Common myeloid progenitor, CD34-positive (primary cell): ENCODE data around the gene DAZAP1.

Source experiments
- CTCF ChIA-PET: fragments of 350-600 bp; sonication (Branson Sonifier 250); formaldehyde crosslinking; loops from one replicate; lab custom pipeline; 2021; ENCODE audit warnings: antibody characterized with exemption; lab: Charles Lee
- POLR2A ChIA-PET: fragments of 350-600 bp; sonication (Branson Sonifier 250); formaldehyde crosslinking; loops from one replicate; lab custom pipeline; 2021; ENCODE audit warnings: antibody characterized with exemption; lab: Charles Lee
- DNase-seq, 3 donors: peaks; one replicate each; pipeline versions ENCODE4 v3.0.0 to v3.0.0-alpha.2; 2013
- H3K27ac ChIP-seq, 2 experiments: 1 replicate in 1 of 2; 2 replicates in 1 of 2; pipeline ENCODE4 v1.7.0; 2013; ENCODE audit warnings: inconsistent platforms in 2 of 2, low read length in 2 of 2, mild to moderate bottlenecking in 2 of 2, low read depth in 1 of 2, moderate library complexity in 1 of 2; ENCODE audit not compliant: severe bottlenecking in 2 of 2, insufficient read depth in 1 of 2, poor library complexity in 1 of 2
- H3K27me3 ChIP-seq, 5 experiments: replicated peaks in 2 of 5; 1 replicate in 3 of 5; 2 replicates in 2 of 5; pipeline versions ENCODE4 v1.6.1 to v1.7.0; 2013; ENCODE audit warnings: low read length in 4 of 5, mild to moderate bottlenecking in 2 of 5, moderate library complexity in 2 of 5, inconsistent platforms in 1 of 5; ENCODE audit not compliant: insufficient read depth in 5 of 5, control insufficient read depth in 4 of 5
- H3K36me3 ChIP-seq, 4 experiments: 1 replicate in 2 of 4; 2 replicates in 2 of 4; pipeline versions ENCODE4 v1.6.1 to v1.7.0; 2013; ENCODE audit warnings: low read length in 3 of 4, control low read depth in 1 of 4, mild to moderate bottlenecking in 1 of 4; ENCODE audit not compliant: control insufficient read depth in 4 of 4, insufficient read depth in 4 of 4
- H3K4me1 ChIP-seq, 4 experiments: 1 replicate in 3 of 4; 2 replicates in 1 of 4; pipeline versions ENCODE4 v1.6.1 to v1.7.1; 2013; ENCODE audit warnings: low read length in 3 of 4, mild to moderate bottlenecking in 3 of 4, control low read depth in 1 of 4, inconsistent platforms in 1 of 4, moderate library complexity in 1 of 4; ENCODE audit not compliant: control insufficient read depth in 4 of 4, insufficient read depth in 4 of 4; ENCODE audit errors: control extremely low read depth in 1 of 4
- H3K4me3 ChIP-seq, 7 experiments: 1 replicate in 4 of 7; 2 replicates in 3 of 7; pipeline versions ENCODE4 v1.5.1 to v1.7.0; 2013; ENCODE audit warnings: mild to moderate bottlenecking in 7 of 7, low read length in 6 of 7, moderate library complexity in 6 of 7, inconsistent platforms in 2 of 7, low read depth in 2 of 7, control low read depth in 1 of 7; ENCODE audit not compliant: insufficient read depth in 4 of 7, control insufficient read depth in 1 of 7; ENCODE audit errors: extremely low read depth in 1 of 7
- H3K9me3 ChIP-seq, 5 experiments: 1 replicate in 4 of 5; 2 replicates in 1 of 5; pipeline versions ENCODE4 v1.6.1 to v1.7.1; 2013; ENCODE audit warnings: low read length in 4 of 5, mild to moderate bottlenecking in 2 of 5, inconsistent platforms in 1 of 5, low read depth in 1 of 5, moderate library complexity in 1 of 5; ENCODE audit not compliant: control insufficient read depth in 4 of 5, insufficient read depth in 2 of 5; ENCODE audit errors: control extremely low read depth in 1 of 5
- WGBS: methylation state at CpG from one replicate; pipeline ENCODE4 v1.1.5; 2013; ENCODE audit not compliant: insufficient coverage; 5-methylcytosine and 5-hydroxymethylcytosine counted together

The DAZAP1 gene

DNA sequence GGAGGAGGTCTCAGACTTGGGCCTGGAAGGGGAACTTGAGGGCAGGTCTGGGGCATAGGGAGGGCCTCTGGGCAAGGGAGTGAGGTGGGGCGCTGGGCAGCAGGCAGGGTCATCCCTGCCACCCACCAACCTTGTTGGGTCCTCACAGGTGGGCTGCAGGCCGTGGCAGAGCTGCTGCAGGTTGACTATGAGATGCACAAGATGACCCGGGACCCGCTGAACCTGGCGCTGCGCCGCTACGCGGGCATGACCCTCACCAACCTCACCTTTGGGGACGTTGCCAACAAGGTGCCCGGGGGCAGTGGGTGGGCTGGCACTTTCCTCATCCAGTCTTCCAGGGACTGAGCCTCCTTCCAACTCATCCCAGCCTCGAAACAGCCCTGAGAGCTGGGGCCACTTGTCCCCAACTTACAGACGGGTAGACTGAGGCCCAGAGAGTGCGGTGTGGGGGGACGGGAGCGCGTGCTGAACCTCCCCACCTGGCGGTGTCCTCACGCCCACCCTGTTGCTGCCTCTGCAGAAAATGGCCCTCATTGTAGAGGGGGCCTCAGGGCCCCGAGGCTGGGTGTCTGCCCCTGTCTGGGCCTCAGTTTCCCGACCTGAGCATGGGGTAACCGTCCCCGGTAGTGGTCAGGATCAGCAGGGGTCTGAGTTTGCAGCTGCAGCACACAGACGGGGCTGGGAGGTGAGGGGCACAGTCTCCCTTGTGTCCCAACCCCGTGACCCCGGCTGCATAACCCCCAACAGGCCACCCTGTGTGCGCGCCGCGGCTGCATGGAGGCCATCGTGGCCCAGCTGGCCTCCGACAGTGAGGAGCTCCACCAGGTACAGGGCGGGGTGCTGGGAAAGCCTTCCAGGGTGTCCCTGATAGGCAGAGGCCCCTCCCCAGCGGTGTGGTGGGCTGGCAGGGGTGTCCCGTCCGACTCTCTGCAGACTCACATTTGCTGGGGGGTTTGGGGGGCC, 52.9 kb downstream of the DAZAP1 start:
- ChIA-PET POLR2A (no interaction called here), CTCF (no interaction called here)
- H3K27ac ChIP-seq, result no peak overlapping the region
- peaks cover 0 to 3% (median 0%) of the 10 kb centered on the region in 4 experiments for H3K36me3 ChIP-seq
- H3K4me3 ChIP-seq, result no peak overlapping the region
- peaks cover 0 to 21% (median 17%) of the 10 kb centered on the region in 4 experiments for H3K4me1 ChIP-seq
- H3K9me3 ChIP-seq, result no peaks in the 10 kb centered on the region
- WGBS, result 99% methylated on average over 30 of the region's 36 CpGs
- H3K27me3 ChIP-seq, result peaks cover 0 to 51% (median 19%) of the 10 kb centered on the region in 5 experiments
- DNase-seq, result no peak

DNA sequence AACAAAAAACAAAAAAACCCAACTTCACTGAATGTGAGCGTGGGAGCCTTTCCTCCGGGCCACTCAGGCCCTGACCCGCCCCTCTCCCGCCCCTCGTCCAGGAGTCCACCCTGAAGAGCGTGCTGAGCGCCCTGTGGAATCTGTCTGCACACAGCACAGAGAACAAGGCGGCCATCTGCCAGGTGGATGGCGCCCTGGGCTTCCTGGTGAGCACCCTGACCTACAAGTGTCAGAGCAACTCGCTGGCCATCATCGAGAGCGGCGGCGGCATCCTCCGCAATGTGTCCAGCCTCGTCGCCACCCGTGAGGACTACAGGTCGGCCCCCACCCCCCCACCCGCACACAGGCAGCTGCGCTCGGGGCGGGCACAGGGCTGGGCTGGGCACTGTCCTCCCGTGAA, 54.5 kb downstream of the DAZAP1 start:
- H3K36me3 ChIP-seq, result peaks cover 0 to 3% (median 0%) of the 10 kb centered on the region in 4 experiments
- POLR2A ChIA-PET, result no interaction called here
- H3K9me3 ChIP-seq, result no peaks in the 10 kb centered on the region
- H3K27me3 ChIP-seq, result peaks cover 0 to 54% (median 26%) of the 10 kb centered on the region in 5 experiments
- WGBS, result 96% methylated on average over 9 of the region's 24 CpGs
- H3K4me3 ChIP-seq, result no peak overlapping the region
- CTCF ChIA-PET, result interaction anchor here (0.6 kb wide), 1 partner anchor 65 kb away, joined by 3 read pairs; no protein-coding TSS in a partner anchor
- H3K4me1 ChIP-seq, result peaks cover 0 to 19% (median 10%) of the 10 kb centered on the region in 4 experiments
- H3K27ac ChIP-seq, result no peak overlapping the region
- DNase-seq, result no peak

DNA sequence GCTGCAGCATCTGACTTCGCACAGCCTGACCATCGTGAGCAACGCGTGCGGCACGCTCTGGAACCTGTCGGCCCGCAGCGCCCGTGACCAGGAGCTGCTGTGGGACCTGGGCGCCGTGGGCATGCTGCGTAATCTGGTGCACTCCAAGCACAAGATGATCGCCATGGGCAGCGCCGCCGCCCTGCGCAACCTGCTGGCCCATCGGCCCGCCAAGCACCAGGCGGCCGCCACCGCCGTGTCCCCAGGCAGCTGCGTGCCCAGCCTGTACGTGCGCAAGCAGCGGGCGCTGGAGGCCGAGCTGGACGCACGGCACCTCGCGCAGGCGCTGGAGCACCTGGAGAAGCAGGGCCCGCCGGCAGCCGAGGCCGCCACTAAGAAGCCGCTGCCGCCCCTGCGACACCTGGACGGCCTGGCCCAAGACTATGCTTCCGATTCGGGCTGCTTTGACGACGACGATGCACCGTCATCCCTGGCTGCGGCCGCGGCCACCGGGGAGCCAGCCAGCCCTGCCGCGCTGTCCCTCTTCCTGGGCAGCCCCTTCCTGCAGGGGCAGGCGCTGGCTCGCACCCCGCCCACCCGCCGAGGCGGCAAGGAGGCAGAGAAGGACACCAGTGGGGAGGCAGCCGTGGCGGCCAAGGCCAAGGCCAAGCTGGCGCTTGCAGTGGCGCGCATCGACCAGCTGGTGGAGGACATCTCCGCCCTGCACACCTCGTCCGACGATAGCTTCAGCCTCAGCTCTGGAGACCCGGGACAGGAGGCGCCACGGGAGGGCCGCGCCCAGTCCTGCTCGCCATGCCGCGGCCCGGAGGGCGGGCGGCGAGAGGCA, 58.0 kb downstream of the DAZAP1 start:
- POLR2A ChIA-PET, result interaction anchor here (0.6 to 0.7 kb wide), 2 partner anchors 10 to 26 kb away, joined by 4 to 6 read pairs; partner anchors contain the start of gene REEP6
- DNase-seq, result peak; percentile 45 to 72 (median 59)
- Histone ChIP-seq H3K27ac (no peak overlapping the region), H3K27me3 (peaks cover 0 to 59% (median 21%) of the 10 kb centered on the region in 5 experiments), H3K9me3 (no peaks in the 10 kb centered on the region), H3K36me3 (no peaks in the 10 kb centered on the region), H3K4me1 (peaks cover 0 to 49% (median 34%) of the 10 kb centered on the region in 4 experiments), H3K4me3 (peak overlapping the region in 2 of 7 experiments; percentile 11 to 50)
- WGBS, result 26% methylated on average over 80 of the region's 83 CpGs
- CTCF ChIA-PET, result interaction anchor here (1.1 to 5.0 kb wide), 8 partner anchors 7 to 360 kb away, joined by 3 to 35 read pairs (median 4); no protein-coding TSS in a partner anchor

DNA sequence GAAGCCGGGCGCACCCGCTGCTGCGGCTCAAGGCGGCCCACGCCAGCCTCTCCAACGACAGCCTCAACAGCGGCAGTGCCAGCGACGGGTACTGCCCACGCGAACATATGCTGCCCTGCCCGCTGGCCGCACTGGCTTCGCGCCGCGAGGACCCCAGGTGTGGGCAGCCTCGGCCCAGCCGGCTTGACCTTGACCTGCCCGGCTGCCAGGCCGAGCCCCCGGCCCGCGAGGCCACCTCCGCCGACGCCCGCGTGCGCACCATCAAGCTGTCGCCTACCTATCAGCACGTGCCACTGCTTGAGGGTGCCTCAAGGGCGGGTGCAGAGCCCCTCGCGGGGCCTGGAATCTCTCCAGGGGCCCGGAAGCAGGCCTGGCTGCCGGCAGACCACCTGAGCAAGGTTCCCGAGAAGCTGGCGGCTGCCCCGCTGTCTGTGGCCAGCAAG, 58.7 kb downstream of the DAZAP1 start:
- Histone ChIP-seq H3K27ac (no peak overlapping the region), H3K9me3 (no peaks in the 10 kb centered on the region), H3K36me3 (no peaks in the 10 kb centered on the region), H3K27me3 (peaks cover 0 to 65% (median 24%) of the 10 kb centered on the region in 5 experiments), H3K4me1 (peaks cover 0 to 55% (median 40%) of the 10 kb centered on the region in 4 experiments), H3K4me3 (no peak overlapping the region)
- ChIA-PET CTCF (interaction anchor here (1.1 to 5.0 kb wide), 8 partner anchors 8 to 360 kb away, joined by 3 to 35 read pairs (median 4); no protein-coding TSS in a partner anchor), POLR2A (no interaction called here)
- no peak for DNase-seq
- 38% methylated on average over 40 of the region's 41 CpGs for WGBS

DNA sequence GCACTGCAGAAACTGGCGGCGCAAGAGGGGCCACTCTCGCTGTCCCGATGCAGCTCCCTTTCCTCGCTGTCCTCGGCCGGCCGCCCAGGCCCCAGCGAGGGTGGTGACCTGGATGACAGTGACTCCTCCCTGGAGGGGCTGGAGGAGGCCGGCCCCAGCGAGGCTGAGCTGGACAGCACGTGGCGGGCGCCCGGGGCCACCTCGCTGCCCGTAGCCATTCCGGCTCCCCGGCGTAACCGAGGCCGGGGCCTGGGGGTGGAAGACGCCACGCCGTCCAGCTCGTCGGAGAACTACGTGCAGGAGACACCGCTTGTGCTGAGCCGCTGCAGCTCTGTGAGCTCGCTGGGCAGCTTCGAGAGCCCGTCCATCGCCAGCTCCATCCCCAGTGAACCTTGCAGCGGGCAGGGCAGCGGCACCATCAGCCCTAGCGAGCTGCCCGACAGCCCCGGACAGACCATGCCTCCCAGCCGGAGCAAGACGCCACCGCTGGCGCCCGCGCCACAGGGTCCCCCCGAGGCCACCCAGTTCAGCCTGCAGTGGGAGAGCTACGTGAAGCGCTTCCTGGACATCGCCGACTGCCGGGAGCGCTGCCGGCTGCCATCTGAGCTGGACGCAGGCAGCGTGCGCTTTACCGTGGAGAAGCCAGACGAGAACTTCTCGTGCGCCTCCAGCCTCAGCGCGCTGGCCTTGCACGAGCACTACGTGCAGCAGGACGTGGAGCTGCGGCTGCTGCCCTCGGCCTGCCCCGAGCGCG, 59.3 kb downstream of the DAZAP1 start:
- CTCF ChIA-PET, result interaction anchor here (1.1 to 5.0 kb wide), 6 partner anchors 9 to 38 kb away, joined by 3 to 35 read pairs (median 8); no protein-coding TSS in a partner anchor
- 26% methylated on average over 69 of the region's 70 CpGs for WGBS
- no peaks in the 10 kb centered on the region for H3K36me3 ChIP-seq
- H3K27ac ChIP-seq, result no peak overlapping the region
- H3K9me3 ChIP-seq, result no peaks in the 10 kb centered on the region
- DNase-seq, result no peak
- peak overlapping the region in 2 of 7 experiments; percentile 27 to 36 for H3K4me3 ChIP-seq
- peaks cover 0 to 61% (median 44%) of the 10 kb centered on the region in 4 experiments for H3K4me1 ChIP-seq
- POLR2A ChIA-PET, result no interaction called here
- peaks cover 0 to 71% (median 29%) of the 10 kb centered on the region in 5 experiments for H3K27me3 ChIP-seq

DNA sequence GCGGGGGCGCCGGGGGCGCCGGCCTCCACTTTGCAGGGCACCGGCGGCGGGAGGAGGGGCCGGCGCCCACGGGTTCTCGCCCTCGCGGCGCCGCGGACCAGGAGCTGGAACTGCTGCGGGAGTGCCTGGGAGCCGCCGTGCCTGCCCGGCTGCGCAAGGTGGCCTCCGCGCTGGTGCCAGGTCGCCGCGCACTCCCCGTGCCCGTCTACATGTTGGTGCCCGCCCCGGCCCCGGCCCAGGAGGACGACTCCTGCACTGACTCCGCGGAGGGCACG, 59.8 kb downstream of the DAZAP1 start:
- Histone ChIP-seq H3K27ac (no peak overlapping the region), H3K27me3 (peaks cover 0 to 76% (median 33%) of the 10 kb centered on the region in 5 experiments), H3K4me3 (peak overlapping the region in 2 of 7 experiments; percentile 27 to 36), H3K36me3 (no peaks in the 10 kb centered on the region), H3K9me3 (no peaks in the 10 kb centered on the region), H3K4me1 (peaks cover 0 to 66% (median 45%) of the 10 kb centered on the region in 4 experiments)
- no peak for DNase-seq
- 1% methylated on average over 29 of the region's 36 CpGs for WGBS
- ChIA-PET CTCF (interaction anchor here (3.2 to 5.0 kb wide), 2 partner anchors 9 to 14 kb away, joined by 15 to 35 read pairs; no protein-coding TSS in a partner anchor), POLR2A (no interaction called here)
